H9 (cell line): ENCODE measurements around the gene SSBP2. TPM values are rescaled to one million over a fixed set of nuclear protein-coding genes. Genes with fewer than 3 reads are reported as not detected.

ENCODE experiments used
- DNase-seq: peaks from one replicate; pipeline ENCODE4 v3.0.0-alpha.2; 2017
- H2AFZ ChIP-seq: one replicate; pipeline ENCODE4 v1.6.1; 2013; ENCODE audit warnings: mild to moderate bottlenecking, low read length, control low read depth, moderate library complexity
- H2AK5ac ChIP-seq: 2 replicates; pipeline ENCODE4 v1.6.1; 2013; ENCODE audit warnings: low read length, control low read depth, mixed read lengths; ENCODE audit not compliant: insufficient read length
- H2BK120ac ChIP-seq: one replicate; pipeline ENCODE4 v1.6.1; 2013; ENCODE audit warnings: low read depth, mild to moderate bottlenecking, low read length, control low read depth, inconsistent platforms; ENCODE audit not compliant: poor library complexity, severe bottlenecking
- H2BK12ac ChIP-seq: 2 replicates; pipeline ENCODE4 v1.6.1; 2013; ENCODE audit warnings: low read length, control low read depth, mixed read lengths, low read depth; ENCODE audit not compliant: insufficient read length
- H2BK15ac ChIP-seq: 2 replicates; pipeline ENCODE4 v1.6.1; 2013; ENCODE audit warnings: low read depth, low read length, control low read depth
- H2BK20ac ChIP-seq: one replicate; pipeline ENCODE4 v1.6.1; 2013; ENCODE audit warnings: low read depth, mild to moderate bottlenecking, low read length, control low read depth, inconsistent platforms; ENCODE audit not compliant: poor library complexity, severe bottlenecking
- H2BK5ac ChIP-seq: 2 replicates; pipeline ENCODE4 v1.6.1; 2013; ENCODE audit warnings: low read length, control low read depth, mixed read lengths; ENCODE audit not compliant: insufficient read length
- H3K14ac ChIP-seq: 2 replicates; pipeline ENCODE4 v1.6.1; 2013; ENCODE audit warnings: low read length, control low read depth; ENCODE audit not compliant: insufficient read depth
- H3K18ac ChIP-seq: 2 replicates; pipeline ENCODE4 v1.6.1; 2013; ENCODE audit warnings: low read depth, mild to moderate bottlenecking, mixed read lengths, low read length, control low read depth; ENCODE audit not compliant: insufficient read length
- H3K23ac ChIP-seq: 2 replicates; pipeline ENCODE4 v1.6.1; 2013; ENCODE audit warnings: low read length, control low read depth, mixed read lengths, low read depth; ENCODE audit not compliant: insufficient read length
- H3K23me2 ChIP-seq: 2 replicates; pipeline ENCODE4 v1.6.1; 2013; ENCODE audit warnings: low read depth, mild to moderate bottlenecking, mixed read lengths, low read length, control low read depth; ENCODE audit not compliant: insufficient read length, poor library complexity, severe bottlenecking
- H3K27ac ChIP-seq: 2 replicates; pipeline ENCODE4 v1.5.1; 2013; ENCODE audit warnings: low read length, control low read depth, mixed read lengths, low read depth; ENCODE audit not compliant: insufficient read length
- H3K27me3 ChIP-seq: 2 replicates; pipeline ENCODE4 v1.6.1; 2013; ENCODE audit warnings: low read length, control low read depth, inconsistent platforms; ENCODE audit not compliant: insufficient read depth
- H3K4ac ChIP-seq: 2 replicates; pipeline ENCODE4 v1.6.1; 2013; ENCODE audit warnings: low read depth, mild to moderate bottlenecking, control low read depth, inconsistent platforms, low read length, moderate library complexity
- H3K4me1 ChIP-seq: 2 replicates; pipeline ENCODE4 v1.6.1; 2013; ENCODE audit warnings: low read length, control low read depth, inconsistent platforms; ENCODE audit not compliant: insufficient read depth
- H3K4me2 ChIP-seq: 2 replicates; pipeline ENCODE4 v1.6.1; 2013; ENCODE audit warnings: low read length, control low read depth, mixed read lengths; ENCODE audit not compliant: insufficient read length, insufficient read depth
- H3K56ac ChIP-seq: 2 replicates; pipeline ENCODE4 v1.6.1; 2013; ENCODE audit warnings: low read depth, mild to moderate bottlenecking, mixed read lengths, low read length, control low read depth; ENCODE audit not compliant: insufficient read length
- H3K79me1 ChIP-seq: 2 replicates; pipeline ENCODE4 v1.6.1; 2013; ENCODE audit warnings: low read depth, mild to moderate bottlenecking, moderate library complexity, low read length, control low read depth, inconsistent platforms; ENCODE audit not compliant: insufficient read depth, poor library complexity, severe bottlenecking
- H3K79me2 ChIP-seq: 2 replicates; pipeline ENCODE4 v1.6.1; 2013; ENCODE audit warnings: low read length, control low read depth, inconsistent platforms; ENCODE audit not compliant: insufficient read depth
- H3K9ac ChIP-seq: 2 replicates; pipeline ENCODE4 v1.6.1; 2013; ENCODE audit warnings: low read length, control low read depth, mixed read lengths; ENCODE audit not compliant: insufficient read length; ENCODE audit errors: extremely low read depth
- H3K9me3 ChIP-seq: one replicate; pipeline ENCODE4 v1.6.1; 2013; ENCODE audit warnings: low read depth, low read length, inconsistent platforms; ENCODE audit not compliant: control insufficient read depth
- H3T11ph ChIP-seq: one replicate; pipeline ENCODE4 v1.6.1; 2013; ENCODE audit warnings: mild to moderate bottlenecking, low read length, control low read depth, inconsistent platforms
- H4K20me1 ChIP-seq: one replicate; pipeline ENCODE4 v1.6.1; 2013; ENCODE audit not compliant: control insufficient read depth, insufficient read length, insufficient read depth
- H4K5ac ChIP-seq: 2 replicates; pipeline ENCODE4 v1.6.1; 2013; ENCODE audit warnings: low read depth, mild to moderate bottlenecking, mixed read lengths, low read length, control low read depth; ENCODE audit not compliant: insufficient read length
- H4K8ac ChIP-seq: replicated peaks from 2 replicates; pipeline ENCODE4 v1.6.1; 2013; ENCODE audit warnings: low read length, control low read depth, mixed read lengths, low read depth; ENCODE audit not compliant: insufficient read length
- H4K91ac ChIP-seq: 2 replicates; pipeline ENCODE4 v1.6.1; 2013; ENCODE audit warnings: low read depth, mild to moderate bottlenecking, moderate library complexity, mixed read lengths, low read length, control low read depth; ENCODE audit not compliant: insufficient read length
- H3K27ac Mint-ChIP-seq, 3 experiments: 2 replicates in 2 of 3; 3 replicates in 1 of 3; pipeline ENCODE4 v1.8.0; 2020 to 2021; ENCODE audit warnings: mixed read lengths in 3 of 3, mild to moderate bottlenecking in 1 of 3, moderate library complexity in 1 of 3
- H3K27me3 Mint-ChIP-seq: 2 replicates; pipeline ENCODE4 v1.8.0; 2021; ENCODE audit warnings: low read depth, mild to moderate bottlenecking, moderate library complexity, mixed read lengths
- H3K36me3 Mint-ChIP-seq, 3 experiments: 2 replicates in 2 of 3; 3 replicates in 1 of 3; pipeline ENCODE4 v1.8.0; 2020 to 2021; ENCODE audit warnings: low read depth in 3 of 3, mixed read lengths in 3 of 3; ENCODE audit not compliant: insufficient read depth in 1 of 3
- H3K4me1 Mint-ChIP-seq, 2 experiments: 2 replicates each; pipeline ENCODE4 v1.8.0; 2020; ENCODE audit warnings: mixed read lengths in 2 of 2
- H3K4me3 Mint-ChIP-seq, 2 experiments: 2 replicates in 1 of 2; 3 replicates in 1 of 2; pipeline ENCODE4 v1.8.0; 2020 to 2021; ENCODE audit warnings: mild to moderate bottlenecking in 2 of 2, mixed read lengths in 2 of 2, moderate library complexity in 1 of 2
- H3K9me3 Mint-ChIP-seq, 2 experiments: 2 replicates in 1 of 2; 3 replicates in 1 of 2; pipeline ENCODE4 v1.8.0; 2020; ENCODE audit warnings: mild to moderate bottlenecking in 2 of 2, mixed read lengths in 2 of 2, moderate library complexity in 1 of 2
- CTCF ChIP-seq: fragments of 200-600 bp; sonication (generic); conservative IDR thresholded peaks from 3 replicates; pipeline ENCODE4 v1.8.0; 2021; ENCODE audit warnings: antibody characterized with exemption, mild to moderate bottlenecking
- WGBS: extraction: QIAGEN DNeasy Blood & Tissue Kit; methylation state at CpG from one replicate; pipeline ENCODE4 v1.1.7; 2013; ENCODE audit warnings: missing lambda C conversion rate, low lambda C conversion rate, mixed read lengths; ENCODE audit not compliant: insufficient read length; ENCODE audit errors: extremely low coverage; 5-methylcytosine and 5-hydroxymethylcytosine counted together
- total RNA-seq: library from RNA; stranded (reverse); gene quantifications from 2 replicates; pipeline ENCODE4 v1.2.1, GENCODE V29; 2021

SSBP2 gene
- total RNA-seq, 1 experiment from 2014 or later = 35.6 TPM

DNA sequence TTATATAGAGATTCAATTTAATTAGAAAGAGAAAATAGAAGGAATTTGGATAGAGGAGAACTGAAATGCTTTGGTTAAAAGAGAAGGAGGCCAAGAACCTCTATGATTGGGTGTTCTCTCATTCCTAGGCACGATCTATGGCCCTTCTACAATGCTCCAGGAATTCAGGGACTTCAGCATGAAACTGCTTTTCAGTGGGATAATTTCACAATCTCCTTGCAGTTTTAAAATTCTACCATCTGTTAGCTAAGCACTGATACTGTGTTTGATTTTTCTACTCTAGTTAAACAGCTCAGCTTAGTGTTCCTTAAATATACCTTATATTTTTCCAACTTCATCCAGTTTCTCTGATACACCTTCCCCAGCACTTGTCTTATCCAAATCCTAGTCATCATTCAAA is 141.9 kb downstream of the SSBP2 start:
- Mint-ChIP-seq H3K4me1 (peaks cover 18 to 22% of the 10 kb centered on the region in 2 experiments), H3K36me3 (peaks cover 11 to 45% (median 28%) of the 10 kb centered on the region in 3 experiments), H3K9me3 (peaks cover 10 to 12% of the 10 kb centered on the region in 2 experiments), H3K27ac (no peak overlapping the region), H3K27me3 (no peaks in the 10 kb centered on the region), H3K4me3 (no peak overlapping the region)
- Histone ChIP-seq H3K27me3 (no peaks in the 10 kb centered on the region), H4K91ac (no peak overlapping the region), H3K4ac (no peak overlapping the region), H2BK12ac (no peak overlapping the region), H3K4me1 (no peaks in the 10 kb centered on the region; the same call in 1 of the 2 replicates), H3K18ac (no peak overlapping the region), H3K79me2 (no peaks in the 10 kb centered on the region), H3T11ph (no peak overlapping the region), H3K9ac (no peak overlapping the region), H2BK15ac (no peak overlapping the region), H3K4me2 (no peak overlapping the region), H3K27ac (no peak overlapping the region), H2AK5ac (no peak overlapping the region), H2AFZ (no peak overlapping the region), H4K20me1 (no peaks in the 10 kb centered on the region), H2BK120ac (no peak overlapping the region), H3K14ac (no peak overlapping the region), H3K23me2 (no peaks in the 10 kb centered on the region), H3K23ac (no peak overlapping the region), H4K8ac (no peak overlapping the region), H3K79me1 (no peaks in the 10 kb centered on the region), H2BK20ac (no peak overlapping the region), H3K9me3 (peaks cover 8% of the 10 kb centered on the region), H2BK5ac (no peak overlapping the region), H3K56ac (no peak overlapping the region), H4K5ac (no peak overlapping the region)
- TF ChIP-seq CTCF = no peak
- DNase-seq = no peak
- WGBS = no CpG with 5 or more reads among the region's 1 CpG
